Choroid plexus epithelial cell (primary cell): ENCODE results near the gene WNK2.

ENCODE experiments used
- DNase-seq: peaks from one replicate; pipeline ENCODE4 v3.0.0-alpha.2; 2010; ENCODE audit warnings: low read depth
- H3K4me3 ChIP-seq: 2 replicates; pipeline ENCODE4 v1.5.1; 2011; ENCODE audit warnings: low read depth, mild to moderate bottlenecking, control low read depth, low read length, moderate library complexity
- TF ChIP-seq, protein P1 (sequence below): conservative IDR thresholded peaks from 2 replicates; pipeline ENCODE4 v1.5.1; 2011; ENCODE audit warnings: low read depth, mild to moderate bottlenecking, control low read depth, inconsistent platforms, low read length, moderate library complexity

The WNK2 gene

DNA sequence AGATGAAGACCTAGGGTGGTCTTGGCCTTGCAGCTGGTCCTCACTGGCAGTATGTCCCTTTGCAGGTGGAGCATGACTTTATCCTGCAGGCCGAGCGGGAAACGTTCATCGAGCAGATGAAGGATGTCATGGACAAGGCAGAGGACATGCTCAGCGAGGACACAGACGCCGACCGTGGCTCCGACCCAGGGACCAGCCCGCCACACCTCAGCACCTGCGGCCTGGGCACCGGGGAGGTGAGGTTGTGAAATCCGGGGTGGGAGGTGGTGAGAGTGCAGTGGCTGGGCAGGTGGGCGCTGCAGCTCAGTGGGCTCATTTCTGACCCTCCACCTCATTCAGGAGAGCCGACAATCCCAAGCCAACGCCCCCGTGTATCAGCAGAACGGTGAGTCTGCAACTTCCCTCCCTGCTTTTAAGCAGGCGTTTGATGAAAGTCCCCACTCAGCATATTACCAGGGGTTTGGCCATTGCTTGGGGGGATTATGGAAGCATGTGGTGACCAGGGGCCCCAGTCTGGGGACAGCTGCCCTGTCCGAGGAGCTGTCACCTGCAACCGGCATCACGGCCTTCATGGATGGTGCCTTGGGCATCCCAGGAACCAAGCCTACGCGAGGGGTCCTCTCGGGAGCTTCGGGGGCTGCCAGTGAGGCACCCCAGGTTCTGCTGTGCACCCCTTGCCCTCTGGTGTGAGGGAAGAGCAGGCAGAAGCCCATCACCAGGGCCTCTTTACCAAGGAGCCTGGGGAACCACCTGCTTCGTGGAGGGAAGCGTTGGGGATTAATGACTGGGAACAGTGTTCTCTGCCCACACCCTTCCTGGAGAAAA is 84.0 kb downstream of the WNK2 start:
- no peak overlapping the region for H3K4me3 ChIP-seq
- DNase-seq = no peak
- TF ChIP-seq, protein P1, sequence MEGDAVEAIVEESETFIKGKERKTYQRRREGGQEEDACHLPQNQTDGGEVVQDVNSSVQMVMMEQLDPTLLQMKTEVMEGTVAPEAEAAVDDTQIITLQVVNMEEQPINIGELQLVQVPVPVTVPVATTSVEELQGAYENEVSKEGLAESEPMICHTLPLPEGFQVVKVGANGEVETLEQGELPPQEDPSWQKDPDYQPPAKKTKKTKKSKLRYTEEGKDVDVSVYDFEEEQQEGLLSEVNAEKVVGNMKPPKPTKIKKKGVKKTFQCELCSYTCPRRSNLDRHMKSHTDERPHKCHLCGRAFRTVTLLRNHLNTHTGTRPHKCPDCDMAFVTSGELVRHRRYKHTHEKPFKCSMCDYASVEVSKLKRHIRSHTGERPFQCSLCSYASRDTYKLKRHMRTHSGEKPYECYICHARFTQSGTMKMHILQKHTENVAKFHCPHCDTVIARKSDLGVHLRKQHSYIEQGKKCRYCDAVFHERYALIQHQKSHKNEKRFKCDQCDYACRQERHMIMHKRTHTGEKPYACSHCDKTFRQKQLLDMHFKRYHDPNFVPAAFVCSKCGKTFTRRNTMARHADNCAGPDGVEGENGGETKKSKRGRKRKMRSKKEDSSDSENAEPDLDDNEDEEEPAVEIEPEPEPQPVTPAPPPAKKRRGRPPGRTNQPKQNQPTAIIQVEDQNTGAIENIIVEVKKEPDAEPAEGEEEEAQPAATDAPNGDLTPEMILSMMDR = no peak

DNA sequence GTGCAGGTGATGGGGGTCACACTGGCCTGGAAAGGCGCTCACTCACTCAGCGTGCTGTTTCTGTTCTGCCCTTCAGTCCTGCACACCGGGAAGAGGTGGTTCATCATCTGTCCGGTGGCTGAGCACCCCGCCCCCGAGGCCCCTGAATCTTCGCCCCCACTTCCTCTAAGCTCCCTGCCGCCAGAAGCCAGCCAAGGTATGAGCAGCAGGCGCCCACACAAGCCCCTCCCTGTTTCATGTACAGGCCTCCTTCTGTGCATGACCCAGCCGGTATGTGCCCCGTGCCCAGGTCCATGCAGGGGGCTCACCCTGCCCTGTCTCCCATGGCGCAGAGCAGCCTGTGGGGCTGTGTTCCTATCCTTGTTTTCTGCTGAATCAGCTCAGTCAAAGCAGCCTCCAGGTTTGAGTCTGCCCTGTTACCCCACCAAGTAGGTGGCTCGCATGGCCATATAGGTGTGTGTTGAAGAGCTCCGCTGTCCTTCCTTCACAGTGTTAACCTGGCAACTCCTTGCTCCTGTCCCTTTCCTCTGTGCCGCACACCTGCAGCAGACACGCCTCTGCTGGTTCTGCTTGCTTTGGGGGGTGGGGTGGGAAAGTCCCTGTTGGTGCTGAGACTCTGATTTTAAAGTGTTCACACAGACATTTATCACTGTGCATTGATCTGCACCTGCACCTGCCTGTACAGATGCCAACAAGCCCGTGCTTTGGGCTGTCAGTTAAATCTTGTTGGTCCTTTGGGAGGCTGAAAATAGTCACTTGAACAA is 84.8 kb downstream of the WNK2 start:
- H3K4me3 ChIP-seq = no peak overlapping the region
- no peak for DNase-seq
- TF ChIP-seq, protein P1 = no peak

DNA sequence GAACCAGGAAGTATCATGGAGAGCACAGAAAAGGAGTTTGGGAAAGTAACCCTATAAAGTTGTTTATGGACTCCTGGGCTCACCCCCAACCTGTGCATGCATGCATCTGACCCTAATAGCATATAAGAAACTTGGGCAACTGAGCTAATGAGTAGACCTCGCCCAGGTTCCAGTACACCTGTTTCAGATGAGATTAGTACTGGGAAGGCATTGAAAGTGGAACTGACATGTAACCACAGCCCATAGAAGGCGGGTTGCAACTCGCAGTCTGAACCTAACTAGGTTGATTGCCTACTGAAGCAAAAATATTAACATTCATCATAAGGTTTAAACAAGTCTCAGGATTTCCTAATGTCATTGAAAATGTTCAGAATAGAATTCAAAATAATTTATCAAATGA is 87.0 kb downstream of the WNK2 start:
- TF ChIP-seq, protein P1 = no peak
- DNase-seq = no peak
- no peak overlapping the region for H3K4me3 ChIP-seq

DNA sequence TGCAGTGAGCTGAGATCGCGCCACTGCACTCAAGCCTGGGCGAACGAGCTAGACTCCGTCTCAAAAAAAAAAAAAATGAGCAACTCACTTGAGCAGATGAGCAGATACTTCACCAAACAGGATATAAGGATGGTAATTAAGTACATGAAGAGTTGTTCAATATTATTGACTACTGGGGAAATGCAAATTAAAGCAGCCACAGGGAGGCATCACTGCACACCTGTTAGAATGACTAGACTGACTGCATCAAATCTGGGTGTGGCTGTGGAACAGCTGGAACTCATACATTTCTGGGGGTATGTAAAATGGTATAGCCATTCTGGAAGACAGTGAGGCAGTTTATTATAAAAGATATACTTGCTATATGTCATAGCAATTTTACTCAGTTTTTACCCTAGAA is 93.0 kb downstream of the WNK2 start:
- no peak for DNase-seq
- TF ChIP-seq, protein P1 = no peak
- no peak overlapping the region for H3K4me3 ChIP-seq

DNA sequence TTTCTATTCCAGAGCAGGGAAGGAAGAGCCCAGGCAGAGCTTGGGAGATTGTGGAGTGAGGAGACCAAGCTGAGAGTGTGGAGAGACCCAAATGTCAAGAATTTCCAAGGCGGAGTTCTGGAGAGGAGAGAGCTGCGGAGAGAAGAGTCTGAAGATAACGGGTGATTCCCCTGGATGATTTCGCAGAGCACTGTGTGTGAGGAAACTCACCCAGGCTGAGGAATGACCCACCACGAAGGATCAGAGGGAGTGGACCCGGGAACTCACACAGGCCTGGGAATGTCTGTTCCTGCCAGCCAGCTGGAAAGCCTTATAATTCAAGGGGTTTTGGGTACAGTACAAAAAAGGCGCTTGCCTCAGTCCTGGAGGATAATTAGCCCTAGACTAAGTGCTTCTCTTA is 94.2 kb downstream of the WNK2 start:
- no peak overlapping the region for H3K4me3 ChIP-seq
- no peak for DNase-seq
- TF ChIP-seq, protein P1 = no peak

DNA sequence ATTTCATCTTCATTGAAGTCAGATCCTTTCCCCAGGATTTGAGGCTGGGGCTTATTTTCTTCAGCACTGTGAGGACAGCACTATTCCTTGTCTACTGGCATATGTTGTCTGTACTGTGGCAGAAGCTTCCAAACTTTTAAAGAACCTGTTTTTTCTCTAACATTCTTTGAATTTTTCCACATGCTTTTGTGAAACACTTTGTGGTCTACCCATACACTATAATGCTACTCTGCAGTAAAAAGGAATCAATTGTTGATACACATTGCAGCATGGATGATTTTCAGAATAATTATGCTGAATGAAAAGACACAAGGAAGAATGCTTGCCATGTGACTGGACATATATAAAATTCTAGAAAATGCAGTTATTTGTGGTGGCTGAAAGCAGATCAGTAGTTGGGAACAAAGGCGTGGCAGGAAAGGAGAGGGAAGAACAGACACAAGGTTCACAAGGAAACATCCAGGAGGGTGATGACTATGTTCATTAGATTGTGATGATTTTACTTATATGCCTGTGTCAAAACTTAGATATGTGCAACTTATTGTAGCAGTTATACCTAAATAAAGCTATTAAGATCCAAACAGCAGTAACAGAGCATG is 96.8 kb downstream of the WNK2 start:
- TF ChIP-seq, protein P1 = no peak
- H3K4me3 ChIP-seq = no peak overlapping the region
- no peak for DNase-seq
